GM21367 (cell line): ENCODE data around the gene B3GALT4.
A peak's percentile ranks its signal among the peaks of the same experiment; 100 is the strongest.

Source experiments
- ATAC-seq: cut with Tn5 transposase; IDR thresholded peaks from one replicate; pipeline ENCODE4 v1.9.1; 2021; ENCODE audit not compliant: unreplicated experiment

The B3GALT4 gene

GRCh38 chr6:33313709-33314514 lies 37.0 kb downstream of the B3GALT4 start, which contains the start of gene TAPBP:
TAPBP (minus strand) TSS chr6:33314078; CDS start chr6:33314041, 37 bp downstream.
- no peak for ATAC-seq

GRCh38 chr6:33314515-33314942 lies 37.6 kb downstream of the B3GALT4 start:
- ATAC-seq, result no peak

GRCh38 chr6:33314943-33315792 lies 38.2 kb downstream of the B3GALT4 start:
- no peak for ATAC-seq

GRCh38 chr6:33315793-33316602 lies 39.1 kb downstream of the B3GALT4 start:
- ATAC-seq, result no peak

GRCh38 chr6:33316603-33317418 lies 39.9 kb downstream of the B3GALT4 start:
- ATAC-seq, result no peak

GRCh38 chr6:33317419-33317668 lies 40.4 kb downstream of the B3GALT4 start:
- ATAC-seq, result no peak

- ATAC-seq, result peak; percentile 32
Observed at GRCh38 chr6:33317669-33318425, 40.9 kb downstream of the B3GALT4 start, which contains the start of gene ZBTB22. ZBTB22 (minus strand) TSS chr6:33317744; CDS start chr6:33316916, 828 bp downstream.

- ATAC-seq, result no peak
Observed at GRCh38 chr6:33318426-33319073, 41.6 kb downstream of the B3GALT4 start.

- no peak for ATAC-seq
Observed at GRCh38 chr6:33319939-33320314, 43.0 kb downstream of the B3GALT4 start.

- ATAC-seq, result no peak
Observed at GRCh38 chr6:33320315-33321181, 43.6 kb downstream of the B3GALT4 start.

GRCh38 chr6:33321227-33321626 lies 44.3 kb downstream of the B3GALT4 start:
- no peak for ATAC-seq

- no peak for ATAC-seq
Observed at GRCh38 chr6:33323623-33323948, 46.7 kb downstream of the B3GALT4 start.

- no peak for ATAC-seq
Observed at GRCh38 chr6:33324125-33324524, 47.2 kb downstream of the B3GALT4 start.
